GM20000 (cell line): ENCODE results near the gene VCAM1.

Experiments
- DNase-seq: peaks from one replicate; pipeline ENCODE4 v3.0.0; 2012; ENCODE audit warnings: low spot score
- TF ChIP-seq, protein P1 (sequence below): IDR thresholded peaks from 2 replicates; pipeline ENCODE4 v1.5.1; 2012; ENCODE audit warnings: mild to moderate bottlenecking, control low read depth; ENCODE audit errors: extremely low read depth, missing control alignments

The VCAM1 gene

DNA sequence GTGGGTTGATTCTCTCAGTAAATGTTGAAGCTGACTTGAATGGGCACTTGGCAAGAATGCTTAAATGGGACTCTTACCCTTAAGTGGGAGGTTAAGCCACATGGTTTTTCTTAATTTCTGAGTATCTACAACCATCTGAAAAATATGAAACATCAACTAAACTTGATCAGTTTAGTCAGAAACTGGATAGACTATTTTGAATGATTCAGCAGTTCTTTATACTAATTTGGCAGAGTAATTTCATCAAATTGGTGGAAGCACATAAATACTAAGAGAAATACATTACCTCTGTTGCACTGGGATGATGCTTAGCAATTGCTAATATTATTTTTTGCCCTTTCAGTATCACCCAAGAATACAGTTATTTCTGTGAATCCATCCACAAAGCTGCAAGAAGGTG is 4.7 kb downstream of the VCAM1 start:
- no peak for DNase-seq
- TF ChIP-seq, protein P1, sequence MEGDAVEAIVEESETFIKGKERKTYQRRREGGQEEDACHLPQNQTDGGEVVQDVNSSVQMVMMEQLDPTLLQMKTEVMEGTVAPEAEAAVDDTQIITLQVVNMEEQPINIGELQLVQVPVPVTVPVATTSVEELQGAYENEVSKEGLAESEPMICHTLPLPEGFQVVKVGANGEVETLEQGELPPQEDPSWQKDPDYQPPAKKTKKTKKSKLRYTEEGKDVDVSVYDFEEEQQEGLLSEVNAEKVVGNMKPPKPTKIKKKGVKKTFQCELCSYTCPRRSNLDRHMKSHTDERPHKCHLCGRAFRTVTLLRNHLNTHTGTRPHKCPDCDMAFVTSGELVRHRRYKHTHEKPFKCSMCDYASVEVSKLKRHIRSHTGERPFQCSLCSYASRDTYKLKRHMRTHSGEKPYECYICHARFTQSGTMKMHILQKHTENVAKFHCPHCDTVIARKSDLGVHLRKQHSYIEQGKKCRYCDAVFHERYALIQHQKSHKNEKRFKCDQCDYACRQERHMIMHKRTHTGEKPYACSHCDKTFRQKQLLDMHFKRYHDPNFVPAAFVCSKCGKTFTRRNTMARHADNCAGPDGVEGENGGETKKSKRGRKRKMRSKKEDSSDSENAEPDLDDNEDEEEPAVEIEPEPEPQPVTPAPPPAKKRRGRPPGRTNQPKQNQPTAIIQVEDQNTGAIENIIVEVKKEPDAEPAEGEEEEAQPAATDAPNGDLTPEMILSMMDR: no peak

DNA sequence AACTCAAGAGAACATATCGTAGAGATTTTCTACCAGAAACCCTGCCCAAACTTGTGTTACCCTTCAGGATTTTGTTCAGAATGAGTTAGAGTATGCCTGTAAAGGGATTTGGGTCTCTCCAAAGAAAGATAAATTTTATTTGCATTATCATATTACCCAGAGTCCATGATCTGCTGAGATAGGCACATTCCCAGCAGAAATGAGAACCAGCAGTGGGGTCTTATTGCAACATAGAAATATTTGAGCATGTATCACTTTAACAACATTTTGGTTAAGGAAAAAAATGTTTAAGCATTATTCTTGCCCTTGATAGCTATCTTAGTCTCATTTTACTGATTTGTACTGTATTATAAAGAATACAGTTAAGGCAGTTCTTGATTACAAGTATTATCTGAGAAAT is 10.6 kb downstream of the VCAM1 start:
- no peak for DNase-seq
- TF ChIP-seq, protein P1: no peak

DNA sequence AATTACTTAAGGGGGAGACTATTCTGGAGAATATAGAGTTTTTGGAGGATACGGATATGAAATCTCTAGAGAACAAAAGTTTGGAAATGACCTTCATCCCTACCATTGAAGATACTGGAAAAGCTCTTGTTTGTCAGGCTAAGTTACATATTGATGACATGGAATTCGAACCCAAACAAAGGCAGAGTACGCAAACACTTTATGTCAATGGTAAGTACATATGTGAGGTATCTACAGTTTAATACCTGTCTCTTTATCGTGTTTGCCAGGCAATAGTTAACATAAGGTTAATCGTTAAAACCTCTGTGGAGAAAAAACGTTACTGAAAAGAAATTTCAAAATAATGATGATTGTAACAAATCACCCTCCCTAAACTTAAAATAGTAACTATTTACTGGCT is 11.8 kb downstream of the VCAM1 start:
- no peak for DNase-seq
- TF ChIP-seq, protein P1: no peak

DNA sequence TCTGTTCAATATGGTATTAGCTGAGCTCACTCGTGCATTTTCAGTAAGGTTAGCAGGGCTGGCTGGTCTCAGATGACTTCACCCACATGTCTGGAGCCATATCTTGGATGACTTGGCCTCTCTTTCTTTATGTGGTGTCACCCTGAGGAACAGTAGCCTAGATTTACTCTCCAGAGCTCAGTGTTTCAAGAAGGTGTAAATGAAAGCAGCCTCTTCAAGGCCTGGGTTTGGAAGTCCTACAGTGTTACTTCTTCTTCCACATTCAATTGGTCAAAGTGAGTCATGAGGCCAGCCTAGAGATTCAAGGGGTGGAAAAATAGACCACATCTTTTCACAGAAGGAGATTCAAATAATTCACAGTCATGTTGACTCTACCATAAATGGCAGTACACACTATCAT is 12.2 kb downstream of the VCAM1 start:
- DNase-seq: no peak
- TF ChIP-seq, protein P1: no peak

DNA sequence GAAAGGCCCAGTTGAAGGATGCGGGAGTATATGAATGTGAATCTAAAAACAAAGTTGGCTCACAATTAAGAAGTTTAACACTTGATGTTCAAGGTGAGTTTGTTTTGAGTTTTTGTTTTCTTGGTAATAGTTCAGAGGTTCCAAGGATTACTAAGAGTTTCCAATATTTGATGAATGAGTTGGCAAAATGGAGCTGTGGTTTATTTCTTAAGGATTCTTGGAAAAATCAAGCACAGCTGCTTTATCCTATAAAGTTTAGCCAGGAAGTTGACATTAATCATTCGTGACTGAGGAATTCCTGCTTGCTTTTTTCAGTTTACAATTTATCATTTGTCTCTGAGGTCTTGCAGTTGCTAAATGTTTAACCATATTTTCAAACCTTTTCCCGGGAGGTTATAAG is 15.1 kb downstream of the VCAM1 start:
- TF ChIP-seq, protein P1: no peak
- DNase-seq: no peak

DNA sequence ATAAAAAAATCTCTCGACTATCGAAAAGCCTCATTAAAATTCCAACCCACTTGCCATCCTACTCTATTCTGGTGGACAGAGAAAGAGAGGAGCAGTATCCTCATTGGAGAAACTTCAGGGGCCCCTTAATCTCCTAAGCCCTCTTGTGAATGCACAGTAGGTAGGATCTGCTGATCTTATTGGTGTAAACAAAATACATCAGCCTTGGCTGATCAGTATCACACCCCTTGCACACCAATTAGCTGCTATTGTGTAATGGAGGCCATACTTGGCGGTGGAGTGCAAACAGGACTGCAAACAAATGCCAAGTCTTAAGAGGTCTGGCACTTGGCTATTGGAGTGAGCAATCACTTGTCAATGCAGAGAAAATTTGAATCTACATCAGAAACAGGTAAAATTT is 15.7 kb downstream of the VCAM1 start:
- TF ChIP-seq, protein P1: no peak
- no peak for DNase-seq

DNA sequence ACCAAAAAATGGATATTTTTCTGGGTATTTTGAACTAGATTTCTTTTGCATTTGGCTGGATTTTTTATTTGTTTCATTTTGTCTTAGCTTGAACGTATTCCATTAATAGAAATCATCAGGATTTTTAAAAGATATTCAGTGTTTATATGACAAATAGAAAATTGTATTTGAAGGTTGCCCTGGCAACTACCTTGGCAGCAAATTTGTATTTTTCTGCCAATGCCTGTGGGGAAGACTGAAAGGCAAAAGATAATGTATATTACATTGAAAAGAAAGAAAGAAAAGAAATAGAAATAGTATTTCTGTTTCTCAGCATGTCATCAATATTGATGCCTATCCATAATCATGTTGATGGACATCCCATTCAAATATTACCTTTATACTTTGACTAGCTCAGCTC is 16.8 kb downstream of the VCAM1 start:
- TF ChIP-seq, protein P1: no peak
- DNase-seq: no peak
